HT1080 (cell line): Measurements from ENCODE around the gene TADA3. TPM values are rescaled to one million over a fixed set of nuclear protein-coding genes. Genes with fewer than 3 reads are reported as not detected.
"Not testable (repeated sequence)": the region's sequence is repeated elsewhere in the genome, so short reads cannot be mapped to it uniquely, and the experiment has no call there.

Experiments
- DNase-seq: peaks from one replicate; pipeline ENCODE4 v3.0.0-alpha.2; 2015; ENCODE audit warnings: low read depth
- total RNA-seq: library from RNA; depleted of rRNA; stranded (reverse); fragments of >200 nt; shearing (Covaris generic); gene quantifications from 2 replicates; pipeline ENCODE4 v1.2.3, GENCODE V29; 2014

TADA3 gene
- total RNA-seq, 1 experiment from 2014 or later = 104 TPM

- DNase-seq = no peak
Observed at GRCh38 chr3:9785602-9786001, 6.7 kb downstream of the TADA3 start.

GRCh38 chr3:9784965-9785364 is 7.3 kb downstream of the TADA3 start:
- no peak for DNase-seq

GRCh38 chr3:9783954-9784353 is 8.3 kb downstream of the TADA3 start:
- DNase-seq = no peak

- no peak for DNase-seq
Observed at GRCh38 chr3:9782770-9783169, 9.5 kb downstream of the TADA3 start.

GRCh38 chr3:9781978-9782603 is 10.2 kb downstream of the TADA3 start:
- DNase-seq = no peak

GRCh38 chr3:9781551-9781950 is 10.7 kb downstream of the TADA3 start:
- no peak for DNase-seq

GRCh38 chr3:9780910-9781309 is 11.4 kb downstream of the TADA3 start:
- no peak for DNase-seq

GRCh38 chr3:9780458-9780812 is 11.8 kb downstream of the TADA3 start:
- DNase-seq = no peak

- no peak for DNase-seq
Observed at GRCh38 chr3:9779721-9780457, 12.4 kb downstream of the TADA3 start.

- no peak for DNase-seq
Observed at GRCh38 chr3:9779075-9779593, 13.1 kb downstream of the TADA3 start.

- DNase-seq = peak; percentile 28
Observed at GRCh38 chr3:9778143-9779074, 13.9 kb downstream of the TADA3 start.

- DNase-seq = no peak
Observed at GRCh38 chr3:9777694-9778021, 14.6 kb downstream of the TADA3 start.

- DNase-seq = no peak
Observed at GRCh38 chr3:9776896-9777693, 15.2 kb downstream of the TADA3 start.

- DNase-seq = not testable (repeated sequence)
Observed at GRCh38 chr3:9771007-9771406, 21.3 kb downstream of the TADA3 start.

- no peak for DNase-seq
Observed at GRCh38 chr3:9770276-9770812, 21.9 kb downstream of the TADA3 start.

GRCh38 chr3:9769426-9770275 is 22.6 kb downstream of the TADA3 start, which contains the start of gene CAMK1:
Gene CAMK1, minus strand, starts transcription at chr3:9769947. Its CDS starts 2,198 bp downstream, at chr3:9767749.
- peak; percentile 58 for DNase-seq

GRCh38 chr3:9769012-9769411 is 23.3 kb downstream of the TADA3 start:
- DNase-seq = no peak

GRCh38 chr3:9768141-9768775 is 24.0 kb downstream of the TADA3 start:
- DNase-seq = no peak

GRCh38 chr3:9767418-9767817 is 24.9 kb downstream of the TADA3 start:
- no peak for DNase-seq
